Stimulated activated CD8-positive, alpha-beta memory T cell treated with anti-CD3 and anti-CD28 coated beads, Interleukin-15, amount 100 ng/mL, for 24 hours (primary cell): ENCODE measurements around the gene TJP2.
"Not testable (repeated sequence)": the region's sequence is repeated elsewhere in the genome, so short reads cannot be mapped to it uniquely, and the experiment has no call there.

Experiments
- DNase-seq: peaks from one replicate; pipeline ENCODE4 v3.0.0-alpha.2; 2020; ENCODE audit warnings: low read depth

TJP2 gene

DNA sequence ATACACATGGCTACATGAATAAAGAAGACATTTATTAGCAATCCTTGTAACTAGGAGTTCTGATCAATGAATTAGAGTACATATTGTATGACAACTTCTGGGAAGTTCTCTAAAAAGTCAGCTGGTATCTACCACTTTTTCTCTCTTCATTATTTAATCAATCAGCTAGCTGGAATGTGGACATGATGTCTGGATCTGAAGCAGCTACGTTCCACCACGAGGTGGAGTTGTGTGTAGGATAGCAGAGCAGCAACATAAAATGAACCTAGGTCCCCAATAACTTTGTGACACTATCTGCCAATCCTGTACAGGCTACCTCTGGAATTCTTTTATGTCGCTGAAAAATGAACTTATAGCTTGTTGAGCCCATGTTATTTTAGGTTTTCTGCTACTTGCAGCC, 118.0 kb downstream of the TJP2 start:
- DNase-seq, result no peak

DNA sequence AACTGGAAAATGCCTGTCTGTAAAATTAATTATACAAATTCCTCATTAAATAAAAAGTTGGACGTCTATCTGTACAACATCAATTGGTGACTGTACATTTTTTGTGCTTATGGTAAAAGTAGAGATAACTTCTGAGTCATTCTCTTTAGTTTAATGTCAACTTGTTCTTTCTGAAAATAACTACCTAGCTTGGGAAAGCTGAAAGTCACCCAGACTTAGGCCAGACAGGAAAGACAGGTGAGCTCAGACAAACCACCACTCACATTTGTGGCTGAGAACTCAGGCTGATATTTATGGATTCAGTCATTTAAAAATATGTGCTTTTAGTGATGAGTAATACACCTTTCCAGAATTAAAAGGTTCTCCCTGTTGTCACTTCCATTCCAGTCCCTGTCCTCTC, 119.1 kb downstream of the TJP2 start:
- DNase-seq, result no peak

DNA sequence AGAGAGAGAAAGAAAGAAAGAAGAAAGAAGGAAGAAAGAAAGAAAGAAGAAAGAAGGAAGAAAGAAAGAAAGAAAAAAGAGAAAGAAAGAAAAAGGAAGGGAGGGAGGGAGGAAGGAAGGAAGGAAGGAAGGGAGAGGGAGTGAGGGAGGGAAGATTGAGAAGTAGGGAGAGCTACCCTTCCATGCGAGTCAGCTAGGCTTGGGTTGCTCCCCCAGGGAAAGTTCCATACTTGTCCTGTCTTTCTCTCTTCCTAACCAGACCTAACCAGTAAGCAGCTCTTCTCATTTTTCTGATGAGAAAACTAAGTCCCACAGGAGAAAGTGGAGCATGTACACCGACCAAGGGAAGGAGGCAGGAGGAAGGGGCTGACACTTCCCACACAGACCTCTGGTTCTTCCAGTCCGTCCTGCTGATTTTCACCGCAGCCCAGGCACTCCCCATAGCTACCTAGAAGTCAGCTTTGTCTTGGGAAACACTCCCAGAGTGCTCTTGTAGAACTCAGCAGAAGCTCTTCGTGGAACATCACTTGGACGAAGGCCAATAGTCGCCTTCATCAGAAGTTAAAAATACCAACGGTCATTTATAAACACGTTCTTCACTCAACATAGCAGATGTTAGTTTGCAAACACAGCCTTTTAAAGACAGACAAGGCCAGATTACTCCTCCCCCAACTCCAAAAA, 121.9 kb downstream of the TJP2 start:
- DNase-seq, result no peak

DNA sequence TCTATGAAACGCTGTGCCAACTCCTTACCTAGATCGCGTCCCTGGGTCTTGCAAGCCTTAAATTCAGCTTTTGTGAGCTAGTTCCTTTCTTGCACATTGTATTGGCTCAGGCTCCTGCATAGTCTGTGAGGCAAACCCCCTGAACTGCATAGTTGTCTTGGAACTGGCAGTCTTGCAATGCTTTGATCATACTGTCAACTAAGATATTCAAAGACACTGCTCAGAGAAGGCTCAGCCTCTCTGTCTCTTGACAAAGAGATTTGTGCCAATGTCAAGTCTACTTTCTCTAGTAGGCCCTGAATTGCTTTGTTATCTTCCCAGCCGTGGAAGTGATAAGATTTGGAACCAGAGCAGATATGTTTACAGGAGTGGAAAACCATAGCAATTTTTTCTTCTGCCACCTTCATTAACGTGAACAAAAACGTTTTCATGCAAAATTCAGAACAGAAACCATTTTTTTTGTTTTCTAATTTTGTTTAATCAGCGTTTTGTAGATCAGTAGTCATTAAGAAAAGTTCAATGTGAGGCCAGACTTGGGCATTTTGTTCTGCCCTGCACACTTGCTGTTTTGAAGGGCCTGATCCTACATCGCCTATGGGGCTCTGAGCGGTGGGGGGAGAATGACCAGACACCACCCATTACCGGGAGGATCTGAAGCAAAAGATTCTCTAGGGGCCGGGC, 123.4 kb downstream of the TJP2 start:
- DNase-seq, result no peak

DNA sequence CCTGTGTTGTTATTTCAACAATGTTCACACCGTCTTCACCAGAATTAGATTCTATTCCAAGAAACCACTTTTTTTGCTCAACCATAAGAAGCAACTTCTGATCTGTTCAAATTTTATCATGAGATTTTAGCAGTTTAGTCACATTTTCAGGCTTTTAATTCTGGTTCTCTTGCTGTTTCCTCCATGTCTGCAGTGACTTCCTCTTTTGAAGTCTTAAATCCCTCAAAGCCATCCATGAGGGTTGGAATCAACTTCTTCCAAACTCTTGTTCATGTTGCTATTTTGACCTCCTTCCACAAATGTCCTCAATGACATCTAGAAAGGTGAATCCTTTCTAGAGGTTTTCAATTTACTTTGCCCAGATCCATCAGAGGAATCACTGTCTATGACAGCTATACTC, 125.2 kb downstream of the TJP2 start:
- no peak for DNase-seq

DNA sequence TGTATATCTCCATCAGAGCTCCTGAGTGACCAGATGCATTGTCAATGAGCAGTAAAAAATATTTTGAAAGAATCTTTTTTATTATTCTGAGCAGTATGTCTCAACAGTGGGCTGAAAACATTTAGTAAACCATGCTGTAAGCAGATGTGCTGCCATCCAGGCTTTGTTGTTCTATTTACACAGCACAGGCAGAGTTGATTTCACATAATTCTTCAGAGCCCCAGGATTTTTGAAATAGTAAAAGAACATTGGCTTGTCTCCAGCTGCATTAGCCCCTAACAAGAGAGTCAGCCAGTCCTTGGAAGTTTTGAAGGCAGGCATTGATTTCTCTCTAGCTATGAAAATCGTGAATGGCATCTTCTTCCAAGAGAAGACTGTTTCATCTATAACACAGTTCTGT, 125.7 kb downstream of the TJP2 start:
- DNase-seq, result no peak

DNA sequence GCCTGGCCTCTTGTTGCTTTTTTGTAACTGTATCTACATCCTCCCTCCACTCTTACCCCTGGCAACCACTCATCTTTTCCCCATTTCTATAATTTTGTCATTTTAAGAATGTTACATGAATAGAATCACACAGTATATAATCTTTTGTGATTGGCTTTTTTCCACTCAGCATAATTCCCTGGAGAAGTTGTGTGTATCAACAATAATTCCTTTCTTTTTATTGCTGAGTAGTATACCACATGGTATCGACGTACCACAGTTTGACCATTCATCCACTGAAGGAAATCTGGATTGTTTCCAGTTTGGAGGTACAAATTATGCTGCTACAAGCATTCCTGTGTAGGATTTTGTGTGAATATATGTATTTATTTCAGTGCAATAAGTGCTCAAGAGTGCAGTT, 129.3 kb downstream of the TJP2 start:
- no peak for DNase-seq

DNA sequence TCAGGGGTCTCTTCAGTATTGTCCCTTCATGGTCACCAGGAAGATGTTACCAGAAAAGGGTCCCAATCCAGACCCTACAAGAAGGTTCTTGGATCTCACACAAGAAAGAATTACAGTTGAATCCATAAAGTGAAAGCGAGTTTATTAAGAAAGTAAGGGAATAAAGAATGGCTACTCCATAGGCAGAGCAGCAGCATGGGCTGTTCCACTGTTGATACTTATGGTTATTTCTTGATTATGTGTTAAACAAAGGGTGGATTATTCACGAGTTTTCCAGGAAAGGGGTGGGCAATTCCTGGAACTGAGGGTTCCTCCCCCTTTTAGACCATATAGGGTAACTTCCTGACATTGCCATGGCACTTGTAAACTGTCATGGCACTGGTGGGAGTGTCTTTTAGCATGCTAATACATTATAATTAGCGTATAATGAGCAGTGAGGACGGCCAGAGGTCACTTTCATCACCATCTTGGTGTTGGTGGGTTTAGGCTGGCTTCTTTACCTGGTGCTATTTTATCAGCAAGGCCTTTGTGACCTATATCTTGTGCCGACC, 132.9 kb downstream of the TJP2 start:
- DNase-seq, result not testable (repeated sequence)

DNA sequence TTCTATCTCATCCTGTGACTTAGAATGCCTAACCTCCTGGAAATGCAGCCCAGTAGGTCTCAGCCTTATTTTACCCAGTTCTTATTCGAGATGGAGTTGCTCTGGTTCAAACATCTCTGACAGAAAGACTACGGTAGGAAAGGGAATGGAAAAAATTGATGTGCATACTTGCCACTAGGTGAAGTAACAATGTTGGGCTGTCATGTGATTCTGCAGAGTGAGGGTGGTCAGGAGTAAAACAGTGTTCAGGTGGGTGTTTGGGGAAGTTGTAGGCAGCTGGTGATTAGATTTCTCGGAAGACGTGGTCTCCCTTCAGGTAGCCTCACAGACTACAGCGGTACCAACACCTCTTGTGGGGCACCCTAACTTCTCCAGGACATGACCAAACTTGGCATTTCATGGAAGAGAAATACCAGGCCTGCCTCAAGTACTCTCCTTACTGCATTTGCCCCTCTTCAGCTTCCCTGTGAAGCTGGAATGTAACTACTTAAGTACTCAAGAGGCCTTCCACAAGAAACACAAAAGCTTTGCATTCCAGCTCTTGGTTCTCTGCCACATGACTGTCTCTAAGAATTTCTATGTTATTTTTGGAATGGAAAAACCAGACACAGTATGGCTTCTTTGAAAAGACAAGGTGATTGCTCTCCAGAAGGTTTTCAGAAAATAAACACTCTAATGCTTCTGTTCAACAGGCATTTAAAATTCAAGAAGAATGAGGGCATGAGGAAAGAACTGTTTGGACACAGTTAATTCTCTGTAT, 133.5 kb downstream of the TJP2 start:
- no peak for DNase-seq

DNA sequence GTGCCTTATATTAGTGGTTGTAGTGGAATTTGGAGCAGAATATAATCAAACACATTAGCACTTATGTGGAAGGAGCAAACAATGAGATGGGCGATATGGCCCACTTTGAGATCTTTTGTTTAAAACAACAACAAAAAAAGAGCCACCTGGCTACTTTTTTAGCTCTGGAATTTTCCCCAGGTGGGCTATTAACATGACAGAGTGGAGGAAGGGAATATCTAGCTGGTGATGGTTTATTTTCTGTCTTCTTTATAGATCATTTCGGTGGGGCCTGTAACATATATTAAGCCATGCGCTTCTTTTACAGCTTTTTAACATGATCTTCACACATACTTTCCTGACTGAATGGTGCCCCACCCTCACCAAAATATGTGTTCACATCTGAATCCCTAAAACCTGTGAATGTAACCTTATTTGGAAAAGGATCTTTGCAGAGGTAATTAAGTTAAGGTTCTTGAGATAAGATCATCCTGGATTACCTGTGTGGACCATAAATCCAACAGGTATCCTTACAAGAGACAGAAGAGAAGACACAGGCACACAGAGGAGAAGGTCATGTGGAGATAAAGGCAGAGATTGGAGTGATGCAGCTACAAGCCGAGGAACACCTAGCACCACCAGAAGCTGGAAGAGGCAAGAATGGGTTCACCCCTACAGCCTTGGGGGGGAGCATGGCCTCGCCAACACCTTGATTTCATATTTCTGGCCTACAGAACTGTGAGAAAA, 134.3 kb downstream of the TJP2 start:
- no peak for DNase-seq

DNA sequence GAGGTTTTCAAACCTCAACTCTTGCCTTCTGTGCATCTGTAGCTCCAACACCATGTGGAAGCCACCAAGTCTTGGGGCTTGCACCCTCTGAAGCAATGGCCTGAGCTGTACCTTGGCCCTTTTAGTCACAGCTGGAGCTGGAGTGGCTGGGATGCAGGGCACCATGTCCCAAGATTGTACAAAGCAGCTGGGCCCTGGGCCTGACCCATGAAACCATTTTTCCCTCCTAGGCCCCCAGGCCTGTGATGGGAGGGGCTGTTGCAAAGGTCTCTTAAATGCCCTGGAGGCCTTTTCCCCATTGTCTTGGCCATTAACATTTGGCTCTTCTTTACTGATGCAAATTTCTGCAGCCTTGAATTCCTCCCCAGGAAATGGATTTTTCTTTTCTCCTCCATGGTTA, 139.1 kb downstream of the TJP2 start:
- DNase-seq, result no peak

DNA sequence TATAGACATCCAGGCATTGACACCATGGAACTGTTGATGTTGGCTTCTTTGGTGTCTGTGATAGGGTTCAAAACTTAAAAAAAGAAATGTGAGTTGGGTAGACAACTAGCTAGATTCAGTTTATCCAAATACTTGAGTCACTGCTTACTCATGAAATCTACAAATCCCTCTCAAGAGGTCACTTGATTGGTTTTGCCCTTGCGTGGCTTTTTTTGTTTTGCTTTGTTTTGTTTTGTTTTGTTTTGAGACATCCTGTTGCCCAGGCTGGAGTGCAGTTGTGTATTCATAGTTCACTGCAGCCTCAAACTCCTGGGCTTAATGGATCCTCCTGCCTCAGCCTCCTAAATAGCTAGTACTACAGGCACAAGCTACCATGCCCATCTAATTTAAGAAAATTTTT, 140.5 kb downstream of the TJP2 start:
- no peak for DNase-seq

DNA sequence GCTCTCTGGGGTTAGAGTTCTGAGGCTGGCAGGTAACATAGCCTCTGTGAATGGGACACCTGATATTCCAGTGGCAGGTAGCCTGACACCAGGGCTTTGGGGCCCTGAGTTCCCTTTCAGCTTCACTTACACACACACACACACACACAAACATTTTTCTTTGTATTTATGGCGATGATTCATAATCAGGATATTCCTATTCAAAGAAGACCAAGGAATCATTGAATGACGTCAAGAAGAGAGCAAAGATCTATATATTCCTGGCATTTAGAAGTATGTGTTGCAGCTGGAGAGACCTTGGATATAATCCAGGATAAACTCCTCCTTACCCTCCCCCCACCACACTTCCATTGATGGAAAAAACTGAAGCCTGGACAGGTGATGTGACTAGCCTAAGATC, 143.0 kb downstream of the TJP2 start:
- DNase-seq, result no peak

DNA sequence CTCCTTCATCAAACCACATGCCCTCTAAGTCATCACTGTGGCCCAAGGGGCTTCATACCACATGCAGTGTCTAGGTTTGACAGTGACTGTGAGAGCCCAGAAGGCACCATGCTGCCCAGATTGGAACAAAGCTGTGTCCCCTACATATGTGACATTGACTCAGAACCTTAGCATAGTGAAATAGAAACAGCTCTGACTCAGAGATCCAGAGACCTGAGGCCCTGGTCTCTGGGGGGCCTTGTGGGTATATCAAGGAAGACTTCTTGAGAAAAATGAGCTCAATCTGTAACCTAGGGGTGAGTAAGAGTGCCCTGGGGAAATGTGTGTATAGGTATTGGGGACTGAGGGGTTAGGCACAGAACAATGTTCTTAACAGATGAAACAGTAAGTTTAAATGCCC, 143.8 kb downstream of the TJP2 start:
- DNase-seq, result no peak

DNA sequence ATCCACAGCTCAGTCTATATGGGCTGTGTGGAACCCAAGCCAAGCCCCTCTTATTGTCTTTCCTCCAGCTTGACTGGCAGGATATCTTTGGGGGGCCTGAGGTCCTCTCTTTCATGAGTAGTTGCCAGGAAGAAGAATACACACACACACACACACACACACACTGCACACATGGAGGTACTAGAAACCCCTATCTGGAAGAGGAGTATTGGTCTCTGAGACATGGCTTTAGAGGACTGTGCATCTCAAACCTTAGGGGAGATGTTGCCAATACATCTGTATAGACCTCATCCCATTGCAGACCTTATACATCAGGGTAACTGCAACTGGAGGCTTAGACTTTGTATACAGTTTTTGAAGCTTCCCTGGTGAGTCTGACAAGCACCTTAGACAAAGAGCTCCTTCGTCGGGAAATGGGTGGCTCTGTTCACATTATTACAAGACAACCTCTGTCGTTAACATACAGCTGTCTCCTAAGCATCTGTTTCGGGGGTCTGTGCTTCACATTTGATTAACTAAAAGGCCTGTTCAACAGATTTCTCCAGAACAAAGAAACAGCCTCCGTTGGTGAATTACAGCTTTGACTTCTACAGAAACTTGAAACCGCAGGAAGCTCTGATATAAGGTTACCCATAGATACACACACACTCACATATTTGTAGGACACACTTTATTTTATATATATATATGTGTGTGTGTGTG, 145.4 kb downstream of the TJP2 start:
- no peak for DNase-seq

DNA sequence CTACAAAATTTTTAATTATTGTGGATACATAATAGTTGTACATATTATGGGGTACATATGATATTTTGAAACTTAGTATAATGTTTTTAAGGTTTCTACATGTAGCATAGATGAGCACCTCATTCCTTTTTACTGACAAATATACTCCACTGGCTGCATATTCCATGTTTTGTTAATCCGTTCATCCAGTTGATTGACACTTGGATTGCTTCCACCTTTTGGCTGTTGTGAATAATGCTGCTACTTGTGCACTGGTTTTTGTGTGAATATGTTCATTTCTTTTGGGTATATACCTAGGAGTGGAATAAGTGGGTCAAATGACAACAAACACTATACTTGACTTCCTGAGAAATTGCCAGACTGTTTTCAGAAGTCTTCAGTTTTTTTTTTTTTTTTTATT, 148.2 kb downstream of the TJP2 start:
- DNase-seq, result no peak

DNA sequence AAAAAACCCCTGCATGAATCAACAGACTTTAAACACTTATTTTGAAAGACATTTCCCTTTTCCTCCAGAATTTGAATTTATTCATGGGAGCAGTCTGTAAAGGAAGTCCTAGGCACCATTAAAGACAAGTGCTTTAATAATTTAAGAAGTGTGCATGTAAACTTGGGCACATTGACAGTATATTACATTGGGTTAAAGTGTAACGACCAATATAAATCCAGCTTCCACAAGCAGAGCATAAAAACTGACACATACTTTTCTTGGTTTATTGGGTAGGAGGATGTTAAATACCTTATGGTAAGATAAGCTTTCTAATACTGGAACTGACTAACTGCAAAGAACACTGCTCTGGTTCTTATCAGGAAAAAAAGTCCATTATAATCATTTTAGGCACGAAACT, 149.8 kb downstream of the TJP2 start:
- DNase-seq, result no peak
